Measurements from ENCODE around the gene EFCAB12. TPM values are rescaled to one million over a fixed set of nuclear protein-coding genes. Genes with fewer than 3 reads are reported as not detected.

Gene EFCAB12
- total RNA-seq, 1 donor from 2014 or later: not detected

DNA sequence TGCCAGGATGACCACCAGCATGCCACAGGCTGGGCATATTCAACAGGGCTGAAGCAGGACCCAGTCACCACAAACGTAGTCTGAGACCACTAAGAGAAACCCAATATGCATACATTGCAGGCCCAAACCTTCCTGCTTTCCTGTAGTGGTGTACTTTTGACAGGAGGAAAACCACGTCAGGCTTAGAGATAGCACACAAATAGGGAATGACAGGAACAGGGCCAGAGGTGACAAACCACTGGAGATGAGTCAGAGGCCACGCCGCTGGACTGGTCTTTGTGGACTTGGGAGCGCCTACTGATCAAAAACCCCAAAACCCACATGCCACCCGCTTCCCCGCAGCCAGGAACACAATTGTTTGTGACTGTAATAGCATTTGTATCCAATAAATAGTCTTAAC lies 3.6 kb upstream of the EFCAB12 start:
- intact Hi-C loops (cut with DNase I): no loop called here
- peaks cover 0 to 42% of the 10 kb centered on the region in 2 donors for H3K36me3 ChIP-seq
- H3K4me1 ChIP-seq: peaks cover 40% of the 10 kb centered on the region

DNA sequence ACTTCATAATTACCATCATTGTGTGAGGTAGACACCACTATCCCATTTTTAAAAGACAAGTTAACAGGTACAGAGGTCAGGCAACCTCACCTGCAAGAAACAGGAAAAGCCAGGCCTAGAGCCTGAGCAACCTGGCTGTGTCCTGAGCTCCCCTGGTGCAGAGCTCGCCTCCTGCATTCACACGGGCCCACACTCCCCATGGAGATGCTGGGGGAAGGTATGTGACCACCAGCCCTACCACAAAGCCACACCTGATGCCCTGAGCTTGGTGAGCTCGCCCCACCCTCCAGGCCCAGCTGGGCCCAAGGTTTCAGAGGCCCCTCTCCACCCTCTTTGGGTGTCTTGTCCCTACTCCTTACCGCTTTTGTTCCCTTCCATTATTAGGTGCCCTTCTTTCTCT lies 1.2 kb upstream of the EFCAB12 start:
- H3K27ac ChIP-seq: no peak overlapping the region
- DNase-seq (ENCODE audit: extremely low spot score in 2 of 2): no peak
- no peak for TF ChIP-seq POLR2AphosphoS5 (IDR thresholded peaks at IDR 0.05; ENCODE audit: insufficient read depth in 1 of 2, low read depth in 1 of 2)
- TF ChIP-seq, protein P1, sequence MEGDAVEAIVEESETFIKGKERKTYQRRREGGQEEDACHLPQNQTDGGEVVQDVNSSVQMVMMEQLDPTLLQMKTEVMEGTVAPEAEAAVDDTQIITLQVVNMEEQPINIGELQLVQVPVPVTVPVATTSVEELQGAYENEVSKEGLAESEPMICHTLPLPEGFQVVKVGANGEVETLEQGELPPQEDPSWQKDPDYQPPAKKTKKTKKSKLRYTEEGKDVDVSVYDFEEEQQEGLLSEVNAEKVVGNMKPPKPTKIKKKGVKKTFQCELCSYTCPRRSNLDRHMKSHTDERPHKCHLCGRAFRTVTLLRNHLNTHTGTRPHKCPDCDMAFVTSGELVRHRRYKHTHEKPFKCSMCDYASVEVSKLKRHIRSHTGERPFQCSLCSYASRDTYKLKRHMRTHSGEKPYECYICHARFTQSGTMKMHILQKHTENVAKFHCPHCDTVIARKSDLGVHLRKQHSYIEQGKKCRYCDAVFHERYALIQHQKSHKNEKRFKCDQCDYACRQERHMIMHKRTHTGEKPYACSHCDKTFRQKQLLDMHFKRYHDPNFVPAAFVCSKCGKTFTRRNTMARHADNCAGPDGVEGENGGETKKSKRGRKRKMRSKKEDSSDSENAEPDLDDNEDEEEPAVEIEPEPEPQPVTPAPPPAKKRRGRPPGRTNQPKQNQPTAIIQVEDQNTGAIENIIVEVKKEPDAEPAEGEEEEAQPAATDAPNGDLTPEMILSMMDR (IDR thresholded peaks at IDR 0.05): no peak
- no peak for TF ChIP-seq POLR2A (IDR thresholded peaks at IDR 0.05)
- intact Hi-C loops (cut with DNase I): no loop called here
- peaks cover 0 to 34% of the 10 kb centered on the region in 2 donors for H3K36me3 ChIP-seq
- H3K4me1 ChIP-seq: peaks cover 18% of the 10 kb centered on the region
- H3K4me3 ChIP-seq: no peak overlapping the region
- no peaks in the 10 kb centered on the region for H3K9me3 ChIP-seq
- no peaks in the 10 kb centered on the region for H3K27me3 ChIP-seq

More for the DNA sequence above, 3.6 kb upstream of the EFCAB12 start:
- no peak overlapping the region for H3K4me3 ChIP-seq
- H3K9me3 ChIP-seq: no peaks in the 10 kb centered on the region
- no peaks in the 10 kb centered on the region for H3K27me3 ChIP-seq
- DNase-seq (ENCODE audit: extremely low spot score in 2 of 2): no peak
- no peak overlapping the region for H3K27ac ChIP-seq
- TF ChIP-seq, protein P1 (IDR thresholded peaks at IDR 0.05): no peak
- no peak for TF ChIP-seq POLR2AphosphoS5 (IDR thresholded peaks at IDR 0.05; ENCODE audit: insufficient read depth in 1 of 2, low read depth in 1 of 2)
- no peak for TF ChIP-seq POLR2A (IDR thresholded peaks at IDR 0.05)

GRCh38 chr3:129429080-129429451 lies 630 bp upstream of the EFCAB12 start:
- no peak for DNase-seq (ENCODE audit: extremely low spot score in 2 of 2)
- Histone ChIP-seq H3K27ac (peak overlapping the region; percentile 74), H3K27me3 (no peaks in the 10 kb centered on the region), H3K36me3 (peaks cover 0 to 31% of the 10 kb centered on the region in 2 donors), H3K9me3 (no peaks in the 10 kb centered on the region), H3K4me3 (peak overlapping the region in 1 of 2 donors; percentile 51), H3K4me1 (peaks cover 17% of the 10 kb centered on the region)
- TF ChIP-seq, protein P1 (IDR thresholded peaks at IDR 0.05): no peak
- TF ChIP-seq POLR2A (IDR thresholded peaks at IDR 0.05) (no peak), POLR2AphosphoS5 (IDR thresholded peaks at IDR 0.05; ENCODE audit: insufficient read depth in 1 of 2, low read depth in 1 of 2) (no peak)
- intact Hi-C loops (cut with DNase I): no loop called here

- H3K9me3 ChIP-seq: no peaks in the 10 kb centered on the region
- intact Hi-C loops (cut with DNase I): no loop called here
- H3K4me3 ChIP-seq: peak overlapping the region; percentile 51 to 52
- peaks cover 17% of the 10 kb centered on the region for H3K4me1 ChIP-seq
- no peak overlapping the region for H3K27ac ChIP-seq
- DNase-seq (ENCODE audit: extremely low spot score in 2 of 2): no peak
- TF ChIP-seq POLR2A (IDR thresholded peaks at IDR 0.05) (no peak), POLR2AphosphoS5 (IDR thresholded peaks at IDR 0.05; ENCODE audit: insufficient read depth in 1 of 2, low read depth in 1 of 2) (no peak)
- TF ChIP-seq, protein P1 (IDR thresholded peaks at IDR 0.05): no peak
- peaks cover 0 to 20% of the 10 kb centered on the region in 2 donors for H3K36me3 ChIP-seq
- no peaks in the 10 kb centered on the region for H3K27me3 ChIP-seq
Measured at GRCh38 chr3:129428007-129428375, 445 bp downstream of the EFCAB12 start.

DNA sequence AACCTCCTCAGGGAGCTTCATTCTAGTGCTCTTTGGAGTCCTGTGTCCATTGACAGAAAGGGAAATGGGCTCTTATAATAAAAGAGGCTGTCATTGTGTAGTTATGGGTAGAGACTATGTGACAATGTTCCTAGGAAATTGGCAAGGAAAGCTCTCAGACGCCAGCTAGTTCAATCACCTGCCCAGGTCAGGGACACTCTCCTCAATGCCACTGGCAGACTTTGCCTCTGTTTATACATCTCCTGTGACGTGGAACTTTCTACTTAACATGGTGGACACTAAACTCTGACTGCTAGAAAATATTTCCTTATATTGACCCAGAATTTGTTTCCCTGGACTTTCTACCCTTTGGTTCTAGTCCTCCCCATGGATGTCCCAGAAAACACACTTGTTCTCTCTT lies 2.8 kb downstream of the EFCAB12 start:
- no peak overlapping the region for H3K4me3 ChIP-seq
- H3K27me3 ChIP-seq: no peaks in the 10 kb centered on the region
- H3K36me3 ChIP-seq: no peaks in the 10 kb centered on the region
- TF ChIP-seq POLR2AphosphoS5 (IDR thresholded peaks at IDR 0.05; ENCODE audit: insufficient read depth in 1 of 2, low read depth in 1 of 2) (no peak), POLR2A (IDR thresholded peaks at IDR 0.05) (no peak)
- TF ChIP-seq, protein P1 (IDR thresholded peaks at IDR 0.05): no peak
- no peak overlapping the region for H3K27ac ChIP-seq
- H3K9me3 ChIP-seq: no peaks in the 10 kb centered on the region
- intact Hi-C loops (cut with DNase I): no loop called here
- H3K4me1 ChIP-seq: peaks cover 17% of the 10 kb centered on the region
- DNase-seq (ENCODE audit: extremely low spot score in 2 of 2): no peak
